HUES6 (cell line): Measurements from ENCODE around the gene HSPG2.
"Not testable (repeated sequence)": the region's sequence is repeated elsewhere in the genome, so short reads cannot be mapped to it uniquely, and the experiment has no call there.

Experiments
- H3K27ac ChIP-seq: 2 replicates; pipeline ENCODE4 v1.7.0; 2013; ENCODE audit warnings: low read depth, mild to moderate bottlenecking, low read length, inconsistent platforms
- H3K27me3 ChIP-seq: 2 replicates; pipeline ENCODE4 v1.6.1; 2013; ENCODE audit warnings: low read length; ENCODE audit not compliant: control insufficient read depth, insufficient read depth
- H3K36me3 ChIP-seq: 2 replicates; pipeline ENCODE4 v1.6.1; 2013; ENCODE audit warnings: low read length; ENCODE audit not compliant: control insufficient read depth, insufficient read depth
- H3K4me1 ChIP-seq: 2 replicates; pipeline ENCODE4 v1.6.1; 2013; ENCODE audit warnings: low read length; ENCODE audit not compliant: control insufficient read depth, insufficient read depth
- H3K4me3 ChIP-seq: 2 replicates; pipeline ENCODE4 v1.5.1; 2013; ENCODE audit warnings: low read depth, low read length
- H3K9ac ChIP-seq: one replicate; pipeline ENCODE4 v1.6.1; 2013; ENCODE audit warnings: mild to moderate bottlenecking, low read length
- H3K9me3 ChIP-seq: 2 replicates; pipeline ENCODE4 v1.6.1; 2013; ENCODE audit warnings: low read depth, low read length; ENCODE audit not compliant: control insufficient read depth, insufficient read depth

Gene HSPG2

GRCh38 chr1:21972973-21973441 is 35.9 kb upstream of the HSPG2 start:
- not testable (repeated sequence) for H3K27ac ChIP-seq, H3K4me1 ChIP-seq, H3K27me3 ChIP-seq, H3K36me3 ChIP-seq, H3K9me3 ChIP-seq, H3K4me3 ChIP-seq, H3K9ac ChIP-seq

GRCh38 chr1:21970523-21970922 is 33.4 kb upstream of the HSPG2 start:
- not testable (repeated sequence) for H3K27me3 ChIP-seq, H3K4me3 ChIP-seq, H3K9me3 ChIP-seq, H3K9ac ChIP-seq, H3K36me3 ChIP-seq, H3K27ac ChIP-seq, H3K4me1 ChIP-seq

- H3K27me3 ChIP-seq, H3K4me1 ChIP-seq, H3K9ac ChIP-seq, H3K36me3 ChIP-seq, H3K4me3 ChIP-seq, H3K9me3 ChIP-seq, H3K27ac ChIP-seq: not testable (repeated sequence)
Observed at GRCh38 chr1:21969066-21969465, 32.0 kb upstream of the HSPG2 start.

- not testable (repeated sequence) for H3K27ac ChIP-seq, H3K4me3 ChIP-seq, H3K27me3 ChIP-seq
Observed at GRCh38 chr1:21967216-21967615, 30.1 kb upstream of the HSPG2 start.

GRCh38 chr1:21966247-21967000 is 29.3 kb upstream of the HSPG2 start:
- Histone ChIP-seq H3K9ac (no peak overlapping the region), H3K27me3 (no peaks in the 10 kb centered on the region), H3K27ac (no peak overlapping the region), H3K9me3 (no peaks in the 10 kb centered on the region), H3K4me3 (no peak overlapping the region), H3K36me3 (no peaks in the 10 kb centered on the region), H3K4me1 (peaks cover 7% of the 10 kb centered on the region)

More at GRCh38 chr1:21967216-21967615, 30.1 kb upstream of the HSPG2 start:
- not testable (repeated sequence) for H3K36me3 ChIP-seq, H3K4me1 ChIP-seq, H3K9ac ChIP-seq, H3K9me3 ChIP-seq

- H3K36me3 ChIP-seq: no peaks in the 10 kb centered on the region
- no peak overlapping the region for H3K27ac ChIP-seq
- H3K27me3 ChIP-seq: no peaks in the 10 kb centered on the region
- no peak overlapping the region for H3K4me3 ChIP-seq
- peaks cover 7% of the 10 kb centered on the region for H3K4me1 ChIP-seq
- no peaks in the 10 kb centered on the region for H3K9me3 ChIP-seq
- no peak overlapping the region for H3K9ac ChIP-seq
Observed at GRCh38 chr1:21963477-21964217, 26.5 kb upstream of the HSPG2 start.

- Histone ChIP-seq H3K4me3 (no peak overlapping the region), H3K27me3 (no peaks in the 10 kb centered on the region), H3K9me3 (no peaks in the 10 kb centered on the region), H3K9ac (no peak overlapping the region), H3K36me3 (no peaks in the 10 kb centered on the region), H3K4me1 (peaks cover 14% of the 10 kb centered on the region), H3K27ac (no peak overlapping the region)
Observed at GRCh38 chr1:21961799-21962198, 24.7 kb upstream of the HSPG2 start.

- Histone ChIP-seq H3K36me3 (no peaks in the 10 kb centered on the region), H3K27me3 (no peaks in the 10 kb centered on the region), H3K9ac (no peak overlapping the region), H3K27ac (no peak overlapping the region), H3K4me1 (peaks cover 19% of the 10 kb centered on the region), H3K4me3 (no peak overlapping the region), H3K9me3 (no peaks in the 10 kb centered on the region)
Observed at GRCh38 chr1:21961337-21961736, 24.2 kb upstream of the HSPG2 start.

GRCh38 chr1:21956720-21957552 is 19.8 kb upstream of the HSPG2 start:
- Histone ChIP-seq H3K4me1 (peaks cover 27% of the 10 kb centered on the region), H3K36me3 (no peaks in the 10 kb centered on the region), H3K4me3 (no peak overlapping the region), H3K9me3 (no peaks in the 10 kb centered on the region), H3K9ac (no peak overlapping the region), H3K27ac (no peak overlapping the region), H3K27me3 (no peaks in the 10 kb centered on the region)

GRCh38 chr1:21955501-21956281 is 18.6 kb upstream of the HSPG2 start:
- peak overlapping the region; percentile 1; the same call in 1 of the 2 replicates for H3K27ac ChIP-seq
- H3K9ac ChIP-seq: peak overlapping the region; percentile 6
- H3K4me1 ChIP-seq: peaks cover 27% of the 10 kb centered on the region
- no peaks in the 10 kb centered on the region for H3K27me3 ChIP-seq
- no peaks in the 10 kb centered on the region for H3K36me3 ChIP-seq
- H3K9me3 ChIP-seq: no peaks in the 10 kb centered on the region
- H3K4me3 ChIP-seq: no peak overlapping the region
